Mesothelial cell of epicardium (in vitro differentiated cells): ENCODE data around the gene C3orf18. TPM values are rescaled to one million over a fixed set of nuclear protein-coding genes. Genes with fewer than 3 reads are reported as not detected.

Source experiments
- DNase-seq, 2 experiments: peaks; one replicate each; pipeline ENCODE4 v3.0.0; 2021; ENCODE audit warnings: low spot score in 2 of 2; ENCODE audit not compliant: unreplicated experiment in 2 of 2
- H3K27ac Mint-ChIP-seq: 2 replicates; pipeline ENCODE4 v1.8.0; 2021; ENCODE audit warnings: mixed read lengths
- H3K27me3 Mint-ChIP-seq: 2 replicates; pipeline ENCODE4 v1.8.0; 2021; ENCODE audit warnings: low read depth, mixed read lengths
- H3K36me3 Mint-ChIP-seq: 2 replicates; pipeline ENCODE4 v1.8.0; 2021; ENCODE audit warnings: mixed read lengths
- H3K4me1 Mint-ChIP-seq: 2 replicates; pipeline ENCODE4 v1.8.0; 2021; ENCODE audit warnings: mixed read lengths
- H3K4me3 Mint-ChIP-seq: 2 replicates; pipeline ENCODE4 v1.8.0; 2021; ENCODE audit warnings: mild to moderate bottlenecking, moderate library complexity, mixed read lengths
- H3K9me3 Mint-ChIP-seq: 2 replicates; pipeline ENCODE4 v1.8.0; 2021; ENCODE audit warnings: mixed read lengths
- total RNA-seq: library from RNA; stranded (reverse); gene quantifications from 3 replicates; pipeline ENCODE4 v1.2.1, GENCODE V29; 2021
- TF ChIP-seq, protein P1 (sequence below): fragments of 200-600 bp; sonication (generic); IDR thresholded peaks from one replicate; pipeline ENCODE4 v1.5.0; 2021; ENCODE audit warnings: antibody characterized with exemption; ENCODE audit not compliant: unreplicated experiment

The C3orf18 gene
- total RNA-seq, 1 donor from 2014 or later, result 15.1 TPM

DNA sequence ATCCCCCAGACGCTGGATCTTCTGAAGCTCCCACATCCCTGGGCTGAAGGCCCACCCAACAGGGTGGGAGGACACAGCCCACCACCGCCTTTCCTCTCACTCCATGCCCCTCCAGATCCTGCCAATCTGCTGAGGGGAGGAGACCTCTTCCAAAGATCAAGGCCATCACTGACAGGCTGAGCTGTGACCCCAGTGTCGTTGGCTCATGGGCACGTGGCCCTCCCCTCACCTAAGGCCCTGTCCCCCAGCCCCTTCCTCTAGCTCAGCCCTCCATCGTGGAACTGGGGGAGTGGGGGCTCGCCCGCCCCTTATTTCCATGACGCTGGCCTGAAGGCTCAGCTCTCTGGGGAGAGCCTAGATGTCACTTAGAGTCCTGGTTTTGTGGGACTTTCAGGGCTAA, 10.4 kb downstream of the C3orf18 start:
- TF ChIP-seq, protein P1, sequence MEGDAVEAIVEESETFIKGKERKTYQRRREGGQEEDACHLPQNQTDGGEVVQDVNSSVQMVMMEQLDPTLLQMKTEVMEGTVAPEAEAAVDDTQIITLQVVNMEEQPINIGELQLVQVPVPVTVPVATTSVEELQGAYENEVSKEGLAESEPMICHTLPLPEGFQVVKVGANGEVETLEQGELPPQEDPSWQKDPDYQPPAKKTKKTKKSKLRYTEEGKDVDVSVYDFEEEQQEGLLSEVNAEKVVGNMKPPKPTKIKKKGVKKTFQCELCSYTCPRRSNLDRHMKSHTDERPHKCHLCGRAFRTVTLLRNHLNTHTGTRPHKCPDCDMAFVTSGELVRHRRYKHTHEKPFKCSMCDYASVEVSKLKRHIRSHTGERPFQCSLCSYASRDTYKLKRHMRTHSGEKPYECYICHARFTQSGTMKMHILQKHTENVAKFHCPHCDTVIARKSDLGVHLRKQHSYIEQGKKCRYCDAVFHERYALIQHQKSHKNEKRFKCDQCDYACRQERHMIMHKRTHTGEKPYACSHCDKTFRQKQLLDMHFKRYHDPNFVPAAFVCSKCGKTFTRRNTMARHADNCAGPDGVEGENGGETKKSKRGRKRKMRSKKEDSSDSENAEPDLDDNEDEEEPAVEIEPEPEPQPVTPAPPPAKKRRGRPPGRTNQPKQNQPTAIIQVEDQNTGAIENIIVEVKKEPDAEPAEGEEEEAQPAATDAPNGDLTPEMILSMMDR, result no peak
- H3K4me3 Mint-ChIP-seq, result no peak overlapping the region
- H3K27me3 Mint-ChIP-seq, result peaks cover 33% of the 10 kb centered on the region
- no peaks in the 10 kb centered on the region for H3K4me1 Mint-ChIP-seq
- H3K27ac Mint-ChIP-seq, result no peak overlapping the region
- no peaks in the 10 kb centered on the region for H3K9me3 Mint-ChIP-seq
- H3K36me3 Mint-ChIP-seq, result no peaks in the 10 kb centered on the region
- no peak for DNase-seq

DNA sequence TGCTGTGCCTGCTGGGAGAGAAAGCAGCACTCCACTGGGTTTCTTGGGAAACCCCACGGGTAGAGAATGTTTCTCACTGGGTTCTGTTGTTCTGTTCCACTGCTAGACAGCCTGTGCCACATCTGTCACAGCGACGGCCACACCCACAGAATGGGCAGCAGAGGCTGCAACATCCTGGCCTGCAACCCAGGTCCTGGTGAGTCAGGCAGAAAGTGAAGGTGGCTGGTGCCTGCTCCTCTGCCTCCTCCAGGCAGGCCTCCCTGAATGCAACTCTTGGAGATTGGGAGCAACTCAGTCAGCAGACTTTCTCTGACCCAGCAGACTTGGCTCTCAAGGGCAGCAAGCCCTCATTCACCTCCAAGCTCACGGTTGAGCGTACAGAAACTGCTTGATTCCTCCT, 13.0 kb downstream of the C3orf18 start:
- peaks cover 14% of the 10 kb centered on the region for H3K4me1 Mint-ChIP-seq
- no peak overlapping the region for H3K4me3 Mint-ChIP-seq
- no peaks in the 10 kb centered on the region for H3K36me3 Mint-ChIP-seq
- peaks cover 33% of the 10 kb centered on the region for H3K27me3 Mint-ChIP-seq
- H3K27ac Mint-ChIP-seq, result no peak overlapping the region
- no peak for DNase-seq
- H3K9me3 Mint-ChIP-seq, result no peaks in the 10 kb centered on the region
- TF ChIP-seq, protein P1, result no peak

DNA sequence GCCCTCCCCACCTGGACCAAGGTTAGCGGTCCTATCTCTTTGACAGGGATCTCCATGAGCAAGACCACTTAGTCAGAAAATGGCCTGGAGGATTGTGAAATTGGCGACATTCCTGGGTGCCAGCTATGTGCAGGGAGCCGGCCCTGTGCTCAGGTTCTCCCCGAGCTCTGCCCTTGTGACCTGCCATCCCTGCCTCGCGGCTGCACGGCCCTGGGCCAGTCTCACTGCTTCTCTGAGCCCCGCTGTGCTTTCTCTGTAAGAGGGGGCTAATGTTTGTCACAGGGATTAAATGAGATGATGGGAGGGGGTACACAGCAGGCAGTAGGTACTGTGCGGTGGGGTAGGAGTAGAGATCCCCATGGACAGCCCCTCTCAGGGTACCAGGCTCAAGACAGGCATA, 14.9 kb downstream of the C3orf18 start:
- Mint-ChIP-seq H3K4me3 (no peak overlapping the region), H3K27ac (no peak overlapping the region), H3K36me3 (no peaks in the 10 kb centered on the region), H3K27me3 (peaks cover 24% of the 10 kb centered on the region), H3K4me1 (peaks cover 14% of the 10 kb centered on the region), H3K9me3 (no peaks in the 10 kb centered on the region)
- TF ChIP-seq, protein P1, result no peak
- no peak for DNase-seq

DNA sequence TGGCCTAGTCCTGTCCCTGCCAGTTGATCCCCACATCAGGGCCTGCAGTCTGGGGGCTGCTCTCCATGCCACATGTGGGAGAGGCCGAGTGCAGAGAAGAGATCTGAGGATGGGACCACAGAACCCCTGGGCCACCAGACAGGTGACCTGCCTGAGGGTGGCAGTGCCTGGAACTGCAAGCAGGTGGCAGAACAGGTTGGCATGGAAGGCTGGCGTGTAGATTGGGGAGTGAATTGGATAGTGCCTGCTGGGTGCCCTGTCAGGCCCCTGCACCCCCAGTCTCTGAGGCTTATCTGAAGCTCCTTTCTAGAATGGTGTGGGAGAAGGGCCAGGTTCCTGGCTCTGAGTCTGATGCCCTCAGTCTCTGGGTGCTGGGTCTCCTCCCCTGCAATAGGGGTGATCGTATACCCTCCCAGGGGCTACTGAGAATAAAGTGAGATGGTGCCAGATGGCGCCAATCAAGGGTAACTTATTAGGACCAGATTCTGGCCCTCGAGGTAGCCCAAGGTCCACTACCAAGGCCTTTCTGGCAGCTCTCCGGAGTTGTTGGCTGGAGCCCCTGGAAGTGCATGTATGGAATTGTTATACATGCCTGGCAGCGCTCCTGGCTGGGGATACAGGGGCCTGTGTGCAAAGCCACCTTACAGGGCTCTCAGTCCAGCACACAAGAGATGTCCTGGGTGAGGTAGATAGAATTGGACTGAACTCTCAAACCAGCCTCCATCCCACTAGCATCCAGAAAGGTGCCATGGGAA, 15.7 kb downstream of the C3orf18 start:
- Mint-ChIP-seq H3K4me3 (no peak overlapping the region), H3K9me3 (no peaks in the 10 kb centered on the region), H3K27me3 (peaks cover 19% of the 10 kb centered on the region), H3K36me3 (no peaks in the 10 kb centered on the region), H3K27ac (no peak overlapping the region), H3K4me1 (peaks cover 14% of the 10 kb centered on the region)
- DNase-seq, result no peak
- TF ChIP-seq, protein P1, result no peak

DNA sequence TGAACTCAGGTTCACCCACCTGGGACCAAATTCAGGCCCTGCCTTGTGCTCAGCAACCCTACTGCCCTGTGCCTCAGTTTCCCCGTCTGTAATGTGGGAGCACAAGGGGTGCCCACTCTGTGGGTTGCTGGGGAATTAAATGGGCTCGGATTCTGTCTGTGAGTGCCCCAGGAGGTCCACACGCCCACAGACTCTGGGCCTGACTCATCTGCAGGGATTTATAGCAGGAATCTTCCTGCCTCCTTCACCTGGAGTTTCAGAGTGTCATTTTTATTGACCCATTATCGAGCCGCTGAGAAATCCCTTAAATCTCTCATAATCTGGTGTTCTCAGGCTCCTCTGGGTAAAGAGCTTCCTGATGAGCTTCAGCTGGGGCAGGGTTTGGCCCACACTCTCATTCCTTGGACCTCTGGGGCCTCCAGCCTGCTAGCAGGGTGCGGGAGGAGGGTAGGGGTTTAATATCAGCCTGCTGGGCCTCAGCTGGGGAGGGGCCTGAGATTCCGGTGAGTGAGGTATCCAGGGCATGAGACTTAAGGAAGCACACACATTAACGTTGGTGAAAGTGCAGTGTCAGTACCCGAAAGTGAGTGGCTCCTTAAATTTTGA, 16.4 kb downstream of the C3orf18 start:
- H3K27me3 Mint-ChIP-seq, result peaks cover 19% of the 10 kb centered on the region
- no peaks in the 10 kb centered on the region for H3K9me3 Mint-ChIP-seq
- DNase-seq, result no peak
- TF ChIP-seq, protein P1, result no peak
- H3K4me3 Mint-ChIP-seq, result no peak overlapping the region
- peaks cover 14% of the 10 kb centered on the region for H3K4me1 Mint-ChIP-seq
- H3K27ac Mint-ChIP-seq, result peak overlapping the region; percentile 66
- no peaks in the 10 kb centered on the region for H3K36me3 Mint-ChIP-seq
